D721Med (cell line): ENCODE measurements around the gene IQGAP3.

Experiments
- DNase-seq: peaks from one replicate; pipeline ENCODE4 v3.0.0; 2011; ENCODE audit warnings: low spot score; ENCODE audit not compliant: insufficient read length
- FAIRE-seq: peaks from 2 replicates; lab custom pipeline; 2011; peaks lifted over from hg19 to GRCh38; lab: Jason Lieb, UNC
- CTCF ChIP-seq: IDR thresholded peaks from 2 replicates; pipeline ENCODE4 v1.5.1; 2012; ENCODE audit warnings: mild to moderate bottlenecking, control low read depth; ENCODE audit not compliant: insufficient read depth; ENCODE audit errors: missing control alignments

The IQGAP3 gene

GRCh38 chr1:156579472-156579871 is 7.1 kb upstream of the IQGAP3 start, which contains the start of gene TTC24:
Gene TTC24, plus strand, starts transcription at chr1:156579723. Its CDS starts 1,642 bp downstream, at chr1:156581365.
- FAIRE-seq: no peak
- TF ChIP-seq CTCF: no peak

GRCh38 chr1:156578055-156578454 is 5.7 kb upstream of the IQGAP3 start:
- TF ChIP-seq CTCF: no peak
- DNase-seq (no peak), FAIRE-seq (no peak)

More at GRCh38 chr1:156579472-156579871, 7.1 kb upstream of the IQGAP3 start, which contains the start of gene TTC24:
- no peak for DNase-seq

- DNase-seq: no peak
- FAIRE-seq: no peak
- TF ChIP-seq CTCF: no peak
Observed at GRCh38 chr1:156577550-156577949, 5.2 kb upstream of the IQGAP3 start.

GRCh38 chr1:156574039-156574633 is 1.8 kb upstream of the IQGAP3 start:
- DNase-seq (no peak), FAIRE-seq (no peak)
- TF ChIP-seq CTCF: no peak

- DNase-seq (no peak), FAIRE-seq (no peak)
- no peak for TF ChIP-seq CTCF
Observed at GRCh38 chr1:156572663-156573018, 276 bp upstream of the IQGAP3 start.

GRCh38 chr1:156571261-156571852 is 1.0 kb downstream of the IQGAP3 start:
- DNase-seq: no peak
- FAIRE-seq: no peak
- no peak for TF ChIP-seq CTCF

GRCh38 chr1:156566436-156566835 is 5.9 kb downstream of the IQGAP3 start:
- no peak for TF ChIP-seq CTCF
- no peak for FAIRE-seq
- DNase-seq: no peak
